ENCODE data around the gene LIMK2. TPM values are rescaled to one million over a fixed set of nuclear protein-coding genes. Genes with fewer than 3 reads are reported as not detected.

Gene LIMK2
- total and polyA plus RNA-seq, 2 donors = 21.6 to 32.6 TPM

GRCh38 chr22:31288496-31289240 is 76.6 kb downstream of the LIMK2 start:
- DNase-seq (ENCODE audit: low read depth in 6 of 9, low spot score in 9 of 9) = no peak
- 78% methylated on average over 5 of the region's 5 CpGs for WGBS
- Histone ChIP-seq H3K9me3 (ENCODE audit: control insufficient read depth in 2 of 2, insufficient read depth in 1 of 2, low read length in 1 of 2) (no peaks in the 10 kb centered on the region), H3K27me3 (ENCODE audit: control insufficient read depth in 2 of 2, insufficient read depth in 1 of 2, low read length in 1 of 2) (no peaks in the 10 kb centered on the region), H3K27ac (ENCODE audit: low read depth in 1 of 2, low read length in 1 of 2) (peak overlapping the region; percentile 95 to 100), H3K4me1 (ENCODE audit: control insufficient read depth in 2 of 2, insufficient read depth in 2 of 2, low read length in 2 of 2) (peaks cover 49 to 82% of the 10 kb centered on the region in 2 donors), H3K4me3 (ENCODE audit: low read length in 2 of 2) (peak overlapping the region in 1 of 2 donors; percentile 100), H3K36me3 (ENCODE audit: control insufficient read depth in 2 of 2, insufficient read depth in 2 of 2, low read length in 1 of 2) (peaks cover 48 to 67% of the 10 kb centered on the region in 2 donors)

GRCh38 chr22:31289344-31289743 is 77.2 kb downstream of the LIMK2 start:
- Histone ChIP-seq H3K9me3 (ENCODE audit: control insufficient read depth in 2 of 2, insufficient read depth in 1 of 2, low read length in 1 of 2) (no peaks in the 10 kb centered on the region), H3K4me1 (ENCODE audit: control insufficient read depth in 2 of 2, insufficient read depth in 2 of 2, low read length in 2 of 2) (peaks cover 45 to 80% of the 10 kb centered on the region in 2 donors), H3K27me3 (ENCODE audit: control insufficient read depth in 2 of 2, insufficient read depth in 1 of 2, low read length in 1 of 2) (no peaks in the 10 kb centered on the region), H3K27ac (ENCODE audit: low read depth in 1 of 2, low read length in 1 of 2) (peak overlapping the region; percentile 95 to 100), H3K36me3 (ENCODE audit: control insufficient read depth in 2 of 2, insufficient read depth in 2 of 2, low read length in 1 of 2) (peaks cover 43 to 61% of the 10 kb centered on the region in 2 donors), H3K4me3 (ENCODE audit: low read length in 2 of 2) (peak overlapping the region; percentile 58 to 100)
- DNase-seq (ENCODE audit: low read depth in 6 of 9, low spot score in 9 of 9) = peak in 1 of 9 donors; percentile 36
- WGBS = 76% methylated on average over 13 of the region's 13 CpGs

GRCh38 chr22:31290494-31291471 is 78.7 kb downstream of the LIMK2 start:
- WGBS = under 1% methylated on average over 95 of the region's 95 CpGs
- H3K27ac ChIP-seq (ENCODE audit: low read depth in 1 of 2, low read length in 1 of 2) = peak overlapping the region; percentile 95 to 100
- no peaks in the 10 kb centered on the region for H3K27me3 ChIP-seq (ENCODE audit: control insufficient read depth in 2 of 2, insufficient read depth in 1 of 2, low read length in 1 of 2)
- H3K4me1 ChIP-seq (ENCODE audit: control insufficient read depth in 2 of 2, insufficient read depth in 2 of 2, low read length in 2 of 2) = peaks cover 31 to 65% of the 10 kb centered on the region in 2 donors
- H3K36me3 ChIP-seq (ENCODE audit: control insufficient read depth in 2 of 2, insufficient read depth in 2 of 2, low read length in 1 of 2) = peaks cover 29 to 49% of the 10 kb centered on the region in 2 donors
- peak overlapping the region; percentile 63 to 100 for H3K4me3 ChIP-seq (ENCODE audit: low read length in 2 of 2)
- H3K9me3 ChIP-seq (ENCODE audit: control insufficient read depth in 2 of 2, insufficient read depth in 1 of 2, low read length in 1 of 2) = no peaks in the 10 kb centered on the region
- DNase-seq (ENCODE audit: low read depth in 6 of 9, low spot score in 9 of 9) = peak in 8 of 9 donors; percentile 76 to 97 (median 90)

- Histone ChIP-seq H3K27ac (ENCODE audit: low read depth in 1 of 2, low read length in 1 of 2) (peak overlapping the region; percentile 93 to 100), H3K4me1 (ENCODE audit: control insufficient read depth in 2 of 2, insufficient read depth in 2 of 2, low read length in 2 of 2) (peaks cover 28 to 57% of the 10 kb centered on the region in 2 donors), H3K9me3 (ENCODE audit: control insufficient read depth in 2 of 2, insufficient read depth in 1 of 2, low read length in 1 of 2) (no peaks in the 10 kb centered on the region), H3K36me3 (ENCODE audit: control insufficient read depth in 2 of 2, insufficient read depth in 2 of 2, low read length in 1 of 2) (peaks cover 26 to 41% of the 10 kb centered on the region in 2 donors), H3K27me3 (ENCODE audit: control insufficient read depth in 2 of 2, insufficient read depth in 1 of 2, low read length in 1 of 2) (no peaks in the 10 kb centered on the region), H3K4me3 (ENCODE audit: low read length in 2 of 2) (peak overlapping the region; percentile 63 to 100)
- DNase-seq (ENCODE audit: low read depth in 6 of 9, low spot score in 9 of 9) = peak in 4 of 9 donors; percentile 32 to 71 (median 42)
- 4% methylated on average over 20 of the region's 20 CpGs for WGBS
These were observed 79.6 kb downstream of the LIMK2 start for GRCh38 chr22:31291481-31292235.

GRCh38 chr22:31292236-31292989 is 80.3 kb downstream of the LIMK2 start, which contains the start of gene PIK3IP1:
TSS of gene PIK3IP1 (minus strand) at chr22:31292488. CDS start at chr22:31292344, 144 bp downstream.
- peak; percentile 81 to 97 (median 92) for DNase-seq (ENCODE audit: low read depth in 6 of 9, low spot score in 9 of 9)
- no peaks in the 10 kb centered on the region for H3K9me3 ChIP-seq (ENCODE audit: control insufficient read depth in 2 of 2, insufficient read depth in 1 of 2, low read length in 1 of 2)
- WGBS = 30% methylated on average over 19 of the region's 19 CpGs
- H3K27ac ChIP-seq (ENCODE audit: low read depth in 1 of 2, low read length in 1 of 2) = peak within 1 kb of the TSS; percentile 93 to 100
- peaks cover 21 to 49% of the 10 kb centered on the region in 2 donors for H3K4me1 ChIP-seq (ENCODE audit: control insufficient read depth in 2 of 2, insufficient read depth in 2 of 2, low read length in 2 of 2)
- H3K27me3 ChIP-seq (ENCODE audit: control insufficient read depth in 2 of 2, insufficient read depth in 1 of 2, low read length in 1 of 2) = no peaks in the 10 kb centered on the region
- peak within 1 kb of the TSS; percentile 63 to 100 for H3K4me3 ChIP-seq (ENCODE audit: low read length in 2 of 2)
- peaks cover 24 to 39% of the 10 kb centered on the region in 2 donors for H3K36me3 ChIP-seq (ENCODE audit: control insufficient read depth in 2 of 2, insufficient read depth in 2 of 2, low read length in 1 of 2)

- peaks cover 0 to 9% of the 10 kb centered on the region in 2 donors for H3K36me3 ChIP-seq (ENCODE audit: control insufficient read depth in 2 of 2, insufficient read depth in 2 of 2, low read length in 1 of 2)
- no peak for DNase-seq (ENCODE audit: low read depth in 6 of 9, low spot score in 9 of 9)
- no peaks in the 10 kb centered on the region for H3K9me3 ChIP-seq (ENCODE audit: control insufficient read depth in 2 of 2, insufficient read depth in 1 of 2, low read length in 1 of 2)
- H3K4me1 ChIP-seq (ENCODE audit: control insufficient read depth in 2 of 2, insufficient read depth in 2 of 2, low read length in 2 of 2) = peaks cover 0 to 24% of the 10 kb centered on the region in 2 donors
- peak overlapping the region in 1 of 2 donors; percentile 36 for H3K27ac ChIP-seq (ENCODE audit: low read depth in 1 of 2, low read length in 1 of 2)
- no peak overlapping the region for H3K4me3 ChIP-seq (ENCODE audit: low read length in 2 of 2)
- 92% methylated on average over 3 of the region's 3 CpGs for WGBS
- H3K27me3 ChIP-seq (ENCODE audit: control insufficient read depth in 2 of 2, insufficient read depth in 1 of 2, low read length in 1 of 2) = no peaks in the 10 kb centered on the region
These were observed 83.3 kb downstream of the LIMK2 start for GRCh38 chr22:31295360-31295759.

- Histone ChIP-seq H3K36me3 (ENCODE audit: control insufficient read depth in 2 of 2, insufficient read depth in 2 of 2, low read length in 1 of 2) (peaks cover 0 to 3% of the 10 kb centered on the region in 2 donors), H3K27ac (ENCODE audit: low read depth in 1 of 2, low read length in 1 of 2) (peak overlapping the region; percentile 27 to 36), H3K27me3 (ENCODE audit: control insufficient read depth in 2 of 2, insufficient read depth in 1 of 2, low read length in 1 of 2) (no peaks in the 10 kb centered on the region), H3K4me3 (ENCODE audit: low read length in 2 of 2) (no peak overlapping the region), H3K4me1 (ENCODE audit: control insufficient read depth in 2 of 2, insufficient read depth in 2 of 2, low read length in 2 of 2) (peaks cover 0 to 23% of the 10 kb centered on the region in 2 donors), H3K9me3 (ENCODE audit: control insufficient read depth in 2 of 2, insufficient read depth in 1 of 2, low read length in 1 of 2) (no peaks in the 10 kb centered on the region)
- 93% methylated on average over 5 of the region's 5 CpGs for WGBS
- no peak for DNase-seq (ENCODE audit: low read depth in 6 of 9, low spot score in 9 of 9)
These were observed 83.9 kb downstream of the LIMK2 start for GRCh38 chr22:31295831-31296657.
